ENCODE measurements around the gene THAP9.

The THAP9 gene

DNA sequence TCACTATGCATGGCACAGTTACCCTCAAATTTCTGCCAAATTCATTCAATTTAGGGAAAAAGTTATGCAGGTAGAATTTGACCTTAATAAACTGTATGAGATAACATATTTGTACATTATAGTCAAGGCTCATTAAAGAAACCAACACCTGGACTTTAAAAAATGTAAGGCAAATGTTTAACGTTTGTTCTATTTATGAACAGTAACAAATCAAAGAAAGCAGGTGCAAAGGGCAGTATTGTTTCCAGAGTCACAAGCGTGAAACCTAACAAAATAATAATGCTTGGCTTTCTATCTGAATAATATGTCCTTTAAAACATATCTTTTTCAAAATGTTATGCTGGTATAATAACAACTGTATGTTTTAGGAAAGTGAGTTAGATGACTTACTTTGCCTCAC, 68.9 kb downstream of the THAP9 start:
- no peak for DNase-seq

All from OCI-M1 (cell line).